Epidermal melanocyte (primary cell): ENCODE data around the gene HNRNPDL.
A peak's percentile ranks its signal among the peaks of the same experiment; 100 is the strongest.
"Not testable (repeated sequence)": the region's sequence is repeated elsewhere in the genome, so short reads cannot be mapped to it uniquely, and the experiment has no call there.

Source experiments
- DNase-seq: peaks from one replicate; pipeline ENCODE4 v3.0.0; 2011; ENCODE audit warnings: low spot score; ENCODE audit not compliant: insufficient read length

Gene HNRNPDL

GRCh38 chr4:82388405-82388804 lies 41.9 kb downstream of the HNRNPDL start:
- no peak for DNase-seq

- not testable (repeated sequence) for DNase-seq
Measured at GRCh38 chr4:82386312-82386711, 44.0 kb downstream of the HNRNPDL start.

DNA sequence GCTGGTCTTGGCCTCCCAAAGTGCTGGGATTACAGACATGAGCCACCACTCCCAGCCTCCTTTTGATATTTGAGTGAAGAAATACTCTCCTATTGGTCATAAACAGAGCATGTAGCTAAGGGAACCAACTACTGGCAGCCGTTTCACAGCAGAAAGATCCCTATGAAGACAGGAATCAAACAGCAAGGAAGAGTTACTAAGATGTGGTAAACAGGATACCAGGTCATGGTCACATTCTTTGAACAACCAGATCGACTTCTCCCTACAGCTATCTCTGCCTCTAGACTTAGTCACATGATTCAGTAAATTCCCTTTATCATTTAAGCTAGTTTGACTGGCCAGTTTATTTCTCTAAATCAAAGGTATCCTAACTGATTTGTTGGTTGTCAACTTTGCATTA lies 47.5 kb downstream of the HNRNPDL start:
- DNase-seq: no peak

DNA sequence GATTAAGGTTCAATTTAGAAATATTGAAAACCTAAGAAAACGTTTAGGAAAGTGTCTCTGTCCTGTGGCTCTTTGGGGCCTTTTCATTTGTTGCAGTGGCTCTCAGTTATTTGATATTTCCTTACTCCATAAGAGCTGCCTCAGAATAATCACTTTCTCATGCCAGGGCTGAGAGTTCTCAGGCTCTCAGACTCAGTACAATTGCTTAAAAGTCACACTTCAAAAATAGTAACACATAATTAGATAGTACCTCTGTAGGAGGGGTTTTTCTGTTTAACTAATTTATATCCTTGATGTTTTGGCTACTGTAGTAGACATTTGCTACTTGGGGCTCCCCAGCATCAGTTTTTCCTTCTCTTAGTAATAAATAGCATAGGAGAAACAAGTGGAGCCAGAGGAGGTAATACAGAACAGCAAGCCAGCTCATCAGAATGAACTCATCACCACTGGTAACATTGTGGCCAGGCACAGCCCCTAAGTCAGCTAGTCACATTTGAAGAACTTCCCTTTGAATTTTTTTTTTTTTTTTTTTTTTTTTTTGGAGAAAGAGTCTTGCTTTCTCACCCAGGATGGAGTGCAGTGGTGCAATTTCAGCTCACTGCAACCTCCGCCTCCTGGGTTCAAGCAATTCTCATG lies 48.5 kb downstream of the HNRNPDL start:
- no peak for DNase-seq

DNA sequence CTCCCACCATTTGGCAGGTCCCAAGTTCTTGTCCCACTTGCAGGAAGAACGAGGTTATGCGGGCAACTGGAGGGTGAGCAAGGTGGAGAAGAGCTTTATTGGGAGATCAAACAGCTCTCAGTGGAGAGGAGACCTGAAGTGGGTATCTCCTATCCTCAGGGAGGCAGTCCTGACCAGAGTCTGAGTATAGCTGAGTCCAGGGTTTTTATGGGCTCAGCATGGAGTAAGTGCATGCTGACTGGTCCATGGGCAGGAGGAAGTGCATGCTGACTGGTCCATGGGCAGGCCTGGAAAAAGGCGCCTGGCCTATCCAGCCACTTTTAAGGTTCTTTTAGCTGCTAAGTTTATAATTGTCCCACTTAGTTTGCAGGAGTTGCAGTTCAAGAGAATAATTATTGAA lies 49.0 kb downstream of the HNRNPDL start:
- DNase-seq: no peak

- no peak for DNase-seq
Measured at GRCh38 chr4:82380831-82381230, 49.4 kb downstream of the HNRNPDL start.

- DNase-seq: no peak
Measured at GRCh38 chr4:82380344-82380743, 49.9 kb downstream of the HNRNPDL start.

DNA sequence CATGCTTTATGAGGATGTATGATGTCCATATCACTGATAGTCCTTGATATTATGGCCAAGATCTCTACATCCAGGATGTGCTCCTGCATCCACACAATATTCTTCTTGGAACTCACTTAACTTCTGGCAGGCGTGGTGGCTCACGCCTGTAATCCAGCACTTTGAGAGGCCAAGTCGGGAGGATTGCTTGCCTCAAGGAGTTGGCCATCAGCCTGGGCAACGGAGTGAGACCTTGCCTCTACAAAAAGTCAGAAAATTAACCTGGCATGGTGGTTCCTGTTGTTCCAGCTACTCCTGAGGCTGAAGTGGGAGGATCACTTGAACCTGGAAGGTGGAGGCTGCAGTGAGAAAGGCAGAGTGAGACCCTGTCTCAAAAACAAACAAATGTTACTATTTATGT lies 54.2 kb downstream of the HNRNPDL start:
- DNase-seq: no peak

- DNase-seq: peak; percentile 92
Measured at GRCh38 chr4:82373816-82374625, 56.2 kb downstream of the HNRNPDL start, which contains the start of gene HNRNPD. HNRNPD (minus strand) TSS chr4:82373991; CDS start chr4:82373678, 313 bp downstream.

DNA sequence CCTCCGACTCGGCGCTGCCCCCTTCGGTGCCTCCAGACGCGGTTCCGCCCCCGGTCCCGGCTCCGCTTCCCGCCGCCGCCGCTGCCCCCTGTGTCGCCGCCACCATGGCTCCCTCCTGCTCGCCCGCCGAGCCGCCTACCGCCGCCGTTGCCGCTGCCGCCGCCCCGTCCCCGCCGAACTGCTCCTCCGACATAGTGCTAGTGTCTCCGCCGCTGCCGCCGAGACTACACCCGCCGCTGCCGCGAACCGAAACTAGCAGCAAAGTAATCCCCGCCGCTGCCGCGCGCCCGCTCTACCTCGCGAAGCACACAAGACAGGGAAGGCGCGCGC lies 56.8 kb downstream of the HNRNPDL start:
- no peak for DNase-seq
